K562 (cell line): ENCODE results near the gene TULP4.

Experiments used
- ATF2 ChIP-seq: sonication (generic); formaldehyde crosslinking; IDR thresholded peaks from 2 replicates; pipeline ENCODE4 v1.8.1; 2022; ENCODE audit warnings: missing genetic modification reagents
- BHLHE40 ChIP-seq: IDR thresholded peaks from 2 replicates; pipeline ENCODE4 v1.6.1; 2011; ENCODE audit warnings: low read length, improper control_type of control experiment
- CREB1 ChIP-seq, 2 experiments: sonication (generic) in 1 of 2; formaldehyde crosslinking in 1 of 2; IDR thresholded peaks; 2 replicates each; pipeline versions ENCODE4 v1.6.1 to v1.8.0; 2012 to 2022; ENCODE audit warnings: inconsistent platforms in 1 of 2, mild to moderate bottlenecking in 1 of 2, missing genetic modification reagents in 1 of 2, moderate library complexity in 1 of 2
- MCM2 ChIP-seq: fragments of 450-650 bp; IDR thresholded peaks from 2 replicates; pipeline ENCODE4 v1.6.1; 2017; ENCODE audit warnings: low read depth, mild to moderate bottlenecking
- NELFE ChIP-seq: IDR thresholded peaks from 2 replicates; pipeline ENCODE4 v1.6.1; 2011; ENCODE audit warnings: mild to moderate bottlenecking; ENCODE audit not compliant: insufficient read depth, insufficient read length
- POLR2A ChIP-seq: fragments of 450-650 bp; conservative IDR thresholded peaks from 2 replicates; pipeline ENCODE4 v1.6.1; 2016
- RBBP5 ChIP-seq: fragments of 200-600 bp; sonication (generic); IDR thresholded peaks from 2 replicates; pipeline ENCODE4 v1.6.1; 2012; ENCODE audit warnings: borderline replicate concordance, mild to moderate bottlenecking, low read length, control low read depth, inconsistent platforms; ENCODE audit not compliant: insufficient read depth, poor library complexity, severe bottlenecking
- TAF1 ChIP-seq: IDR thresholded peaks from 2 replicates; pipeline ENCODE4 v1.6.1; 2011; ENCODE audit warnings: mild to moderate bottlenecking, low read length, moderate library complexity; ENCODE audit not compliant: insufficient read depth, control insufficient read depth, severe bottlenecking; ENCODE audit errors: extremely low read depth
- ZNF561 ChIP-seq: fragments of 450-650 bp; formaldehyde crosslinking; conservative IDR thresholded peaks from 2 replicates; pipeline ENCODE4 v1.4.0; 2020; ENCODE audit warnings: mild to moderate bottlenecking, moderate library complexity
- TF ChIP-seq, protein P1 (sequence below): fragments of 450-650 bp; IDR thresholded peaks from 2 replicates; pipeline ENCODE4 v1.7.1; 2018; ENCODE audit warnings: mild to moderate bottlenecking, low read depth; ENCODE audit not compliant: partially characterized antibody

DNA sequence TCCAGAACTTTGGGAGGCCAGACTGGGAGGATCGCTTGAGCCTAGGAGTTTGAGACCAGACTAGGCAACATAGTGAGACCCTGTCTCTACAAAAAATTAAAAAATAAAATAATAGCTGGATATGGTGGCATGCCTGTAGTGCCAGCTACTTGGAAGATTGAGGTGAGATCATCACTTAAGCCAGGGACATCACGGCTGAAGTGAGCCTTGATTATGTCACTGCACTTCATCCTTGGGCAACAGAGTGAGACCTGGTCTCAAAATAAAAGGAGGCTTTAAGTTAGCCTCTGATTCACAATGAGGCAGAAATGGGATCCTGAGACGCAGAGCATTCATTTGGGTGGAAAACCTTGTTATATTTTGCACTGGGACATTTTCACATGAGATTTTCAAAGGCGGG, 57.0 kb downstream of the TULP4 start:
- no peak for TF ChIP-seq BHLHE40
- TF ChIP-seq ATF2 (CRISPR knock-in tag), result no peak
- no peak for TF ChIP-seq MCM2
- TF ChIP-seq NELFE, result no peak
- TF ChIP-seq, protein P1, sequence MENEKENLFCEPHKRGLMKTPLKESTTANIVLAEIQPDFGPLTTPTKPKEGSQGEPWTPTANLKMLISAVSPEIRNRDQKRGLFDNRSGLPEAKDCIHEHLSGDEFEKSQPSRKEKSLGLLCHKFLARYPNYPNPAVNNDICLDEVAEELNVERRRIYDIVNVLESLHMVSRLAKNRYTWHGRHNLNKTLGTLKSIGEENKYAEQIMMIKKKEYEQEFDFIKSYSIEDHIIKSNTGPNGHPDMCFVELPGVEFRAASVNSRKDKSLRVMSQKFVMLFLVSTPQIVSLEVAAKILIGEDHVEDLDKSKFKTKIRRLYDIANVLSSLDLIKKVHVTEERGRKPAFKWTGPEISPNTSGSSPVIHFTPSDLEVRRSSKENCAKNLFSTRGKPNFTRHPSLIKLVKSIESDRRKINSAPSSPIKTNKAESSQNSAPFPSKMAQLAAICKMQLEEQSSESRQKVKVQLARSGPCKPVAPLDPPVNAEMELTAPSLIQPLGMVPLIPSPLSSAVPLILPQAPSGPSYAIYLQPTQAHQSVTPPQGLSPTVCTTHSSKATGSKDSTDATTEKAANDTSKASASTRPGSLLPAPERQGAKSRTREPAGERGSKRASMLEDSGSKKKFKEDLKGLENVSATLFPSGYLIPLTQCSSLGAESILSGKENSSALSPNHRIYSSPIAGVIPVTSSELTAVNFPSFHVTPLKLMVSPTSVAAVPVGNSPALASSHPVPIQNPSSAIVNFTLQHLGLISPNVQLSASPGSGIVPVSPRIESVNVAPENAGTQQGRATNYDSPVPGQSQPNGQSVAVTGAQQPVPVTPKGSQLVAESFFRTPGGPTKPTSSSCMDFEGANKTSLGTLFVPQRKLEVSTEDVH, result no peak
- TF ChIP-seq ZNF561 (CRISPR knock-in tag), result no peak
- TF ChIP-seq POLR2A, result no peak
- TF ChIP-seq RBBP5, result no peak
- TF ChIP-seq CREB1 (IDR thresholded peaks at IDR 0.05), result no peak
- TF ChIP-seq CREB1 (CRISPR knock-in tag; IDR thresholded peaks at IDR 0.05), result no peak
- no peak for TF ChIP-seq TAF1
